SH-SY5Y (cell line): ENCODE measurements around the gene CLASP1.

Source experiments
- GATA2 ChIP-seq: IDR thresholded peaks from 2 replicates; pipeline ENCODE4 v1.6.1; 2011; ENCODE audit warnings: mild to moderate bottlenecking, low read depth, low read length
- GATA3 ChIP-seq: IDR thresholded peaks from 2 replicates; pipeline ENCODE4 v1.6.1; 2011; ENCODE audit warnings: low read depth, mild to moderate bottlenecking, low read length, moderate library complexity

CLASP1 gene

DNA sequence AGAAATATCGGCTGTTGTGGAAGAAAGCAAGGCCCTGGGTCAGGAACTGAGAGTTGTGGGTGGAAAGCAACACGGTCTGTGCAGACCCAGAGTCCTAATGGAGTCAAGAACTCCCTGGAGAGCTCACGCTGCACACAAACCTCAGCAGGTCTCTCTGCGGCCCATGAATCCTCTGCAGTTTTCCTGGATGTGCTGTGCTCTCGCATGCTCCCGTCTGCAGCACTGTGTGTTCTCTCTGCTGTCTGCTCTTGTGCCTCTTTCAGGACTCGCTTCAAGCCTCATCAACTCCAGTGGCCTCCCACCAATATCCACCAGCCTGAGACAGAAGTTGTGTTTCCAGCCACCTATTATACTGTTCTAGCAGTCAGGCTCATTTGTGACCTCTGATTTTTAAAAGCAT lies 94.3 kb downstream of the CLASP1 start:
- no peak for TF ChIP-seq GATA3
- TF ChIP-seq GATA2: no peak

DNA sequence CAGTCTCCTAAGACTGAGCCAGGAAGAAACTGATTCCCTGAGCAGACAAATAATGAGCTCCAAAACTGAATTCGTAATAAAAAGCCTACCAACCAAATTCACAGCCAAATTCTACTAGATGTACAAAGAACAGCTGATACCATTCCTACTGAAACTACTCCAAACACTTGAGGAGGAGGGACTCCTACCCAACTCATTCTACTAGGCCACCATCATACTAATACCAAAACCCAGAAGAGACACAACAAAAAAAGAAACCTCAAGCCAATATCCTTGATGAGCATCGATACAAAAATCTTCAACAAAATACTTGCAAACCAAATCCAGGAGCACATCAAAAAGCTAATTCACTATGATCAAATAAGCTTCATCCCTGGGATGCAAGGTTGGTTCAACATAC lies 98.6 kb downstream of the CLASP1 start:
- no peak for TF ChIP-seq GATA3
- no peak for TF ChIP-seq GATA2

DNA sequence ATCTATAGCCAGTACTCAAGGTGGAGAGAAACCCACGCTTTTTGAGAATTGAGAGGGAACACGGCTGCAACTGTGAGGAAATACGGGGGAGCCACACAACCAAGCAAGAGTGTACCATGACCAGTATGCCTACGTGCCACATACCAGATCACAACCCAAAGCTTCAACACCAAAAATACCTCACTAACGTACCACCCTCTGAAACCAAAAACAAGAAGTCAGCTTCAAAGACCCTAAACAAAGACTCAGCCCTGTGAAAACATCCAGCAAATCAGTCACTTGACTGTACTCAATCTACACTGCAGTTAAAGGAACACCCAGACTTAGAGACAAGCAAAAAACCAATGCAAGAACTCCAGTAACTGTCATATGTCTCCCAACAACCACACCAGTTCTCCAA lies 101.6 kb downstream of the CLASP1 start:
- TF ChIP-seq GATA2 (no peak), GATA3 (no peak)

DNA sequence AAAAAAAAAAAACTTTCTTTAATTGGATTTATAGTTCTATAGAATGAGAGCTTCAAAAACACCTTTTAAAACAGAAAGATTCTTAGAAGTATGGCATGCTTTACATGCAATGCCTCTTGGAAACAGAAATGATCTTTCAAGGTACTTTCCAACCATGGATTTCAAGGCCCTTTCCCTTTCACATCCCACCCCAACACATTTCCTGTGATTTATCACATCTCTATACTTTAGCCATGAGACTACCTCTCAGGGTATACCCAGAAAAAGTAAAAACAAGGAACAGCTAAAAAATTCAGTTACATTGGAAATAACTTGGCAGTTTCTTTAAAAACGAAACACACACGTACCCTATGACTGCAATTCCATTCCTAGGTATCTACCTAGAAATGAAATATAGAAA lies 103.3 kb downstream of the CLASP1 start:
- TF ChIP-seq GATA2 (no peak), GATA3 (no peak)

DNA sequence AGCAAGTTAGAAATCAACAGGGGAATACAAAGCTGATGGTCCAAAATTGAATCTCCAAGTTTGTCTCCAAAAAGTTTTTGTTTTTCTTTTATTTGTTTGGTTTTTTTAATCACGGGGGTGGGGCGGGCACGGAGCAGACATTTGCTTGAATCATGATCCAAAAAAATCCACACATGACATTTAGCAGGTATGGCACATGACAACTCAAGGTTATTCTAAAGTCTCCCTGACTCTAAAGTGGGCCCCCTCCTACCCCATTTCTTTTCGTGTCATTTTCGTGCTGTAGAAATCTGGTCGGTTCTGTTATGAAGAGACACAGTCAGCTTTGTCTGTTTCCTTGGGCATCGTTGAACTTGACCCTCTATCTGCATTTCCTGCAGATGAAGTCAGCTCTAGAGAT lies 104.0 kb downstream of the CLASP1 start:
- TF ChIP-seq GATA3 (no peak), GATA2 (no peak)

DNA sequence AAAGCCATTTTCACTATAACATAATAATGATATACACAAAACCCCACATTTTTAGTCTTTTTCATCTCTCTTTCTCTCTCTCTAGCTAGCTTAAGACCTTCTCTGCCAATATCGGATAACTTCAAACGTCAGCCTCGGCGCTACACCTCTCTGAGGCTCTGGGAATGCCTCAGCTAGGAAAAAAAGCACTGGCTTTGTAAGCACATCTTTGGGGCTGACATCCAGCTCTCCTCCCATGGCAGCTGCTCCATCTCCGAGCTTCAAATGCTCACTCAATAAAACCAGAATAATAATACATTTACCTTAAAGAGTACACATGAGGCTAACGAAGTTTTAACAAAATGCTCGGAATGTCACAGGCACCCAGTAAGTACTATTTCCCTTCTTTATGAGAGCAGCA lies 107.8 kb downstream of the CLASP1 start:
- TF ChIP-seq GATA3: no peak
- no peak for TF ChIP-seq GATA2

DNA sequence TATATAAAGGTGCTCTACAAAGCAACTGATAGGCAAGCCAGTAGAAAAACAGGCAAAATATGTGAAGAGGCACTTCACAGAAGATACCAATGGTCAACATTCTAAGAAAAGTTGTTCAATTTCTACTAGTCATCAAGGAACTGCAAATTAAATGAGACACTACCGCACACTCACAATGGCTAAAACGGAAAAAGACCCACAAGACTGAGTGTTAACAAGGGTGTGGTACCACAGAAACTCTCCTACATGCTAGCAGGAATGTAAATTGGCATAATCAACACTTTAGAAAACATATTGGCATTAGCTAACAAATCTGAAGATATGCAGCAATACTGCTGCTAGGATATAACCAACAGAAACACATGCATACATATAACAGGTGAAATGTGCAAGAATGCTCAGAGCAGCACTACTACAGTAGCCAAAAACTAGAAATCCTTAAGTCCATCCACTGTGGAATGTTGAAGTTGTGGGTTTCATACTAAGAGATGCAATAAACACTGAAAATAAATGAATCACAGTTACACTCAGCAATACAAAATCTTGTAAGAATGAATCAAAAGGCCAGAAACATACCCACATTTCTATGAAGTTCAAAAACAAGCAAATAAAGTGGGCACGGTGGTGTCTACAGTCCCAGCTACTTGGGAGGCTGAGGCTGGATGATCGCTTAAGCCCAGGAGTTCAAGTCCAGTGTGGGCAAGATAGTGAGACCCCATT lies 109.4 kb downstream of the CLASP1 start:
- no peak for TF ChIP-seq GATA2
- TF ChIP-seq GATA3: no peak

DNA sequence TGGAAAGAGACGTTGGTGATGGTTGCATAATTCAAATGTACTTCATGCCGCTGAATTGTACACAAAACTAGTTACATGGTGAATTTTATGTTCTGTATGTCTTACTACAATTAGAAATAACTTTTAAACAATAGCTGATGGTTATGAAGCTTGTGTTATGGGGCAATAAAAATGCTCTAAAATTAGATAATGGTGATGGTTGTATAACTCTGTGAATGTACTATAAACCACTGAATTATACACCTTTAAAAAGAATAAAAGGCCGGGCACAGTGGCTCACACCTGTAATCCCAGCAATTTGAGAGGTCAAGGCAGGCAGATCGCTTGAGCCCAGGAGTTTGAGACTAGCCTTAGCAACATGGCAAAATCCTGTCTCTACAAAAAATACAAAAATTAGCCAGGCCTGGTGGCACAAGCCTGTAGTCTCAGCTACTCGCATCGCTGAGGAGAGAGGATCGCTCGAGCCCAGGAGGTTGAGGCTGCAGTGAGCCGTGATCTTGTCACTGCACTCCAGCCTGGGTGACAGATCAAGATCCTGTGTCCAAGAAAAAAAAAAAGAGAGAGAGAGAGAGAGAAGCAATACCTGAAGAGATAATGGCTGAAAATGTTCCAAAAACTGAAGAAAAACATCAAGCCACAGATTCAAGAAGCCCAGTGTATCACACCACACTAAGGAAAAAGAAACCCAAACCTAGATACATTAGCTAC lies 112.3 kb downstream of the CLASP1 start:
- TF ChIP-seq GATA3 (no peak), GATA2 (no peak)

DNA sequence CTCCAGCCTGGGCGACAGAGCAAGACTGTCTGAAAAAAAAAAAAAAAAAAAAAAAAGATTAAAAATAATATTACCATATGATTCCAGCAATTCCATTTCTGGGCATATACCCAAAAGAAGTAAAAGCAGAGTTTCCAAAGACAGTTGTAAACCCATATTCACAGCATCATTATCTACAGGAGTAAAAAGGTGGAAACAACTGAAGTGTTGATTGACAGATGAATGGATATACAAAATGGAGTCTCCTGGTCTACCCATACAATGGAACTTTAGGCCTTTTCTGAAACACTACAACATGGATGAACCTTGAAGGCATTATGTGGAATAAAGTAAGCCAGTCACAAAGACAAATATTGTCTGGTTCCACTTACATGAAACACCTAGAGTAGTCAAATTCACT lies 112.9 kb downstream of the CLASP1 start:
- TF ChIP-seq GATA2 (no peak), GATA3 (no peak)

DNA sequence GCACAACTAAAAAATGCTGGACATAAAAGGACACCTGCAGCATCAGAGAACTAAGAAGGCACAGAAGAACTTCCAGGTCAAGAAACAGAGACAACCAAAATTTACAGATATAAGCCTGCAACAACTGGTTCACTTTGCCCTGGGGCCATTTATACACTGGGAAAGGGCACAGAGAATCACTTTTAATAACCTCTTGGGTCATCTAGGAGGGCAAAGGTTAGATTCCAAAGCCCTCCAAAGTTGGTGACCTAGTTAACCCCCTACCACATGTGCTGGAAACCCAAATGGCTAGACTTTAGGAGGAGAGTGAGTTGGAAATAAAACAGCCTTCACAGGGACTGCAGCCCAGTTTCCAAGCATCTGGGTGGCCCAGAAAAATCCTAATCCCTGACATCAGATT lies 115.3 kb downstream of the CLASP1 start:
- TF ChIP-seq GATA3 (no peak), GATA2 (no peak)

DNA sequence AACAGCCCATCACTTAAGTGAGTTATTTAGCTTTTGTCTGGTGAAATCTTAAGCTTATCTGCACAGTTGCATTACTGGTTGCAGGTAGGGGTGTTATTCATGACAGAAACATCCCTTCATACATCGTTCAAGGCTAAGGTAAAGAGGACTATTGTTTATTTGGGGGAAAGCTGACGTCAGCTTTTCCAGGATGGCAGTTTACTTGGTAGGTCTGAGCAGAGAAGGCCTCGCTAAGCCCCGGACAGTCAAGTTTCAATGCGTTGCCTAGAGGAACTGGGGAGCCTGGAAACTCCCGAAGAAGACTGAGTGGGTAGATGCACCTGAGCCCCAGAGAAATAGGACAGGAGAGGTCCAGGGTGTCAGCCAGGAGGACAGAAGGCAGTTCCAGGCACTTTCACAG lies 116.4 kb downstream of the CLASP1 start:
- no peak for TF ChIP-seq GATA3
- TF ChIP-seq GATA2: no peak

DNA sequence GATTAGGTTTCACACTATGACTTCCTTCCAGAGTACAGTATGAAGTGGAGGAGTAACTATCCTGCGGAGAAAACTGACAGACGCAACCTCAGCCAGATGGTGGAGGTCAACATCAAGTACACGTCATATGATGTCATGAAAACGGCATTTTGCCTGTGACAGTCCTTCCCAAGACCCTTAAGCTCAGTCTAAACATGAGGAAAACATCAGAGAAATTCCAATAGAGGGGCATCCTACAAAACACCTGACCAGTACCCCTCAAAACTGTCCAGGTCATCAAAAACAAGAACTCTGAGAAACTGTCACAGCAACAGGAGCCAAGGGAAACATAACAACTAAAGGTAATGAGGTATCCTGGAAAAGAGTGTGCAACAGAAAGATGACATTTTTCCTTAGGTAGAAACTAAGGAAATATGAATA lies 116.9 kb downstream of the CLASP1 start:
- TF ChIP-seq GATA3 (no peak), GATA2 (no peak)

DNA sequence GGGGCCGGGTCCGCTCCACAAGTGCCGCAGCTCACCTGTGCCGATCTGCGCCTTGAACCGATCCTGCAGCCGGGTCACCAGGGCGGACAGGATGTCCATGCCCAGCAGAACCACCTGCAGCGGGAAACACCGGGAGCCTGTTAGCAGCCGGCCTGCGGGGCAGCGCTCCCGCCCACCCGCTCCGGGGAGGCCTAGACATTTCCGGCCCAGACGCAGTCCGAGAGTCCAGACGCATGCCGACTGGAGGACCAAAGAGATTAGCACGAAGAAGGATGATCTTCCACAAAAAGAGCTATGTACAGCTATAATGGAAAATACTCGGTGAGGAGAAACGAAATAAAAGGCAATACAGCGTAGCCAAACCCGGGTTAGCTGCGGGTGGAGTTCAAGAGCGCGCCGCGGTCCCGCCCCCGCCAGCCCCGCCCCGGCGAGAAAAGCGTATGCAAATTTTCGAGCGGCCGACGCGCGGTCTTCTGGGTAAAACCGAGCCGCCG lies 119.0 kb downstream of the CLASP1 start:
- no peak for TF ChIP-seq GATA3

DNA sequence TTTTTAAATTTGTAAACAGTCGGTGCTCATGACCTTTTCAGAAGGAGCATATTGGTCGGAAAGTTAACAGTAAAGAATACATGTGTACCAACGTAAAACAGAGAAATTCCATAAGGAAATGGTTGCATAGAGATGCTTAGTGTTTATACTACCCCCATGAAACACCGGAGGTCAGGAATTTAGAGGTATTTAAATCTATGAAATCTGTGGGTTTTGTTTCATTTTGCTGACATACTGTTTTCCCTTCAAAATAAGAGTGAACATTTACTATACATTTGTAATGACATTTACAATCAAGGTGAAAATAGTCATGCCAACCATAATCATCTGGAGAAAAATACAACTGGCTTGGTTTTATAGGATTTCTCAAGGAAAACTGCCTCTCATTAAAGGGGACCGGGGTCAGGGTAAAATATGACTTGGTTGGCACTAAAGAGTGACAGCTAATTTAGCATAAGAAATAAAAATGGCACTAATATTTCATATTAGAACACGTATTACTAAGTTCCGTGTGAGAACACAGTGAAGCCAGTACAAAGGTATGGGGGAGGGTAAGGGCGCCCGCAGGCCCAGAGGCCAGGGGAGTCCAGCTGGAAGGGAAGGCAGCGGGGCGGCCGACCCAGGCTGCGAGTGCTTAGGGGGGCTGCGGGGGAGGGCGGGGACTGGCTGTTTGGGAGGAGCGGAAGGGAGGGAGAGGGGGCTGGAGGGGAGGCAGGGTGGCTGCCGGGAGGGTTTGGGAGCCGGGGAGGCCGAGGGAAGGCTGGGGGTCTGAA lies 119.6 kb downstream of the CLASP1 start:
- TF ChIP-seq GATA3: no peak
- no peak for TF ChIP-seq GATA2

DNA sequence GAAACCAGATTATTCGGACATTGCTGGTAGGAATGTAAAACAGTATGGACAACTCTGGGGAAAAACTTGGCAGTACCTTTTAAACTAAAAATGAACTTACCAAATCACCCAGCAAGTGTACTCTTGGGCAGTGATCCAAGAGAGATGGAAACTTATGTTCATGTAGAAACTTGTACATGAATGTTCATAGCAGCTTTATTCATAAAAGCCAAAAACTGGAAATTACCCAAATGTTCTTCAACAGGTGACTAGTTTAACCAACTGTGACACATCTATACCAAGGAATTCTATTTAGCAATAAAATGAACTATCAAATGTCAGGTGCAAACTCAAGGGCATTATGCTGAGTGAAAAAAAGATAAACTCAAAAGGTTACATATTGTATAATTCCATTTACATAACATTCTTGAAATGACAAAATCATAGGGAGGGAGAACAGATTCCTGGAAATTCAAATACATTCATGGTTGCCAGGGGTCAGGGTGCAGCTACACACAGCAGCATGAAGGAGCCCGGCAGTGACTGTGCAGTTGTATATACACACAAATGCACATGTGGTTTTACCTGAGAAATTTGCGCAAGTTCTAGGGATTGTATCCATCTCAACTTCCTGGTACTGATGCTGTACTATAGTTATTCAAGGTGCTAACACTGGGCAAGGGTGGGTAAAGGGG lies 122.1 kb downstream of the CLASP1 start:
- TF ChIP-seq GATA2 (no peak), GATA3 (no peak)
